LNCAP (cell line): ENCODE results near the gene AMPH.

ENCODE experiments used
- CTCF ChIP-seq: fragments of 450-650 bp; IDR thresholded peaks from 2 replicates; pipeline ENCODE4 v1.5.1; 2017; ENCODE audit warnings: mild to moderate bottlenecking

AMPH gene

GRCh38 chr7:38504684-38505083, 126.5 kb downstream of the AMPH start:
- TF ChIP-seq CTCF, result no peak

- no peak for TF ChIP-seq CTCF
These were observed 128.3 kb downstream of the AMPH start for GRCh38 chr7:38502848-38503247.

GRCh38 chr7:38502289-38502688, 128.9 kb downstream of the AMPH start:
- TF ChIP-seq CTCF, result no peak

- no peak for TF ChIP-seq CTCF
These were observed 139.2 kb downstream of the AMPH start for GRCh38 chr7:38492010-38492409.

- no peak for TF ChIP-seq CTCF
These were observed 148.7 kb downstream of the AMPH start for GRCh38 chr7:38482521-38482920.

GRCh38 chr7:38481401-38481800, 149.8 kb downstream of the AMPH start:
- TF ChIP-seq CTCF, result no peak

GRCh38 chr7:38478404-38478803, 152.8 kb downstream of the AMPH start:
- TF ChIP-seq CTCF, result no peak

GRCh38 chr7:38477333-38477732, 153.8 kb downstream of the AMPH start:
- no peak for TF ChIP-seq CTCF
